HG02885 (cell line): ENCODE data around the gene PHOSPHO1.
"Not testable (repeated sequence)": the region's sequence is repeated elsewhere in the genome, so short reads cannot be mapped to it uniquely, and the experiment has no call there.

Experiments
- ATAC-seq: cut with Tn5 transposase; IDR thresholded peaks from one replicate; pipeline ENCODE4 v1.9.1; 2021; ENCODE audit warnings: mild to moderate bottlenecking; ENCODE audit not compliant: unreplicated experiment, poor library complexity

The PHOSPHO1 gene

GRCh38 chr17:49230636-49231562 lies at the start of gene PHOSPHO1:
PHOSPHO1 (minus strand) TSS chr17:49230787; CDS start chr17:49226691, 4,096 bp downstream.
- ATAC-seq = peak; percentile 93

DNA sequence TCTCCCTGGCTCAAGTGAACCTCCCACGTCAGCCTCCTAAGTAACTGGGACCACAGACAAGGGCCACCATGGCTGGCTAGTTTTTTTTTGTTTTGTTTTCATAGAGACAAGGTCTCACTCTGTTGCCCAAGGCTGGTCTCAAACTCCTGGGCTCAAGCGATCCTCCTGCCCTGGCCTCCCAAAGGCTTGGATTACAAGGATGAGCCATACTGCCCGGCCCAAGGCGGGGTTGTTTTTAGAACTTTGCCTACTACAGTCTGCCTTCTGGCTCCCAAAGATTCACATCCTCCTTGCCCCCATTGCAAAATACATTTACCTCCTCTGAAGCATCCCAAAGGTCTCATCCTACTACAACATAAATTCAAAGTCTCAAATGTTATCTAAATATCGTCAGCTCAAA lies 49.5 kb upstream of the PHOSPHO1 start:
- no peak for ATAC-seq

DNA sequence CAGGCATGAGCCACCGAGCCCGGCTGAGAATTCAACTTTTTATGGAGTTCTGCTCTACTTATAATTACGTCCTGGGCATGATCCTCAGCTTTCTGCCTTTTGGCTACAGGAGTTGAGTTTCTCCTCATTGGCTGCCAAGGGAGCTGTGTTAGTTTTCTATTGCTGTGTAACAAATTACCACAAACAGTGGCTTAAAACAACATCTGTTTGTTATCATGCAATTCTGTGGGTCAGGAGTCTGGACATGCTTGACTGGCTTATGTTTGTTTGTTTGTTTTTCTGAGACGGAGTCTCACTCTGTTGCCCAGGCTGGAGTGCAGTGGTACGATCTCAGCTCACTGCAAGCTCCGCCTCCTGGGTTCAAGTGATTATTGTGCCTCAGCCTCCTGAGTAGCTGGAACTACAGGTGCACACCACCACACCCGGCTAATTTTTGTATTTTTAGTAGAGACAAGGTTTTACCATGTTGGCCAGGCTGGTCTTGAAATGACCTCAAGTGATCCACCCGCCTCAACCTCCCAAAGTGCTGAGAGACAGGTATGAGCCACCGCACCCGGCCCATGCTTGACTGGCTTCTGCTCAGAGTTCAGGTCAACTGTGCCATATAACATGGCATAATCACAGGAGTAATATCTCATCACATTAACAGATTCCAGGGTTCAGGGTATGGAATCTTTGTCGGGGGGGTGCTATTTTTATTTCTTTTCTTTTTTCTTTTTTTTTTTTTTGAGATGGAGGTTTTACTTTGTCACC lies 48.9 kb upstream of the PHOSPHO1 start:
- not testable (repeated sequence) for ATAC-seq

GRCh38 chr17:49278076-49278475 lies 47.5 kb upstream of the PHOSPHO1 start:
- no peak for ATAC-seq

DNA sequence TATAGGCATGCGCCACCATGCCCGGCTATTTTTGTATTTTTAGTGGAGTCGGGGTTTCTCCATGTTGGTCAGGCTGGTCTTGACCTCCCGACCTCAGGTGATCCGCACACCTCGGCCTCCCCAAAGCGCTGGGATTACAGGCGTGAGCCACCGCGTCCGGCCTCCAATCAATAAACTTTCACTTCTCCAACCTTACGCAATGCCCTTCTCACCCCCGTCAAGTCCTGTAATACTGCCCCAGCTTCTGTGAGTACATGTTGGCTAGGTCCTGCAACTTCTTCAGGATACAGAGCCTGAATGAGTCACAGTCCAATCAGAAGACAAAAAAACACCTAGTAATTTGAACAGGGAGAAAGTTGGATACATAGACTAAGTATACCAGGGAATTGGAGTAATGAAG lies 47.1 kb upstream of the PHOSPHO1 start:
- no peak for ATAC-seq

DNA sequence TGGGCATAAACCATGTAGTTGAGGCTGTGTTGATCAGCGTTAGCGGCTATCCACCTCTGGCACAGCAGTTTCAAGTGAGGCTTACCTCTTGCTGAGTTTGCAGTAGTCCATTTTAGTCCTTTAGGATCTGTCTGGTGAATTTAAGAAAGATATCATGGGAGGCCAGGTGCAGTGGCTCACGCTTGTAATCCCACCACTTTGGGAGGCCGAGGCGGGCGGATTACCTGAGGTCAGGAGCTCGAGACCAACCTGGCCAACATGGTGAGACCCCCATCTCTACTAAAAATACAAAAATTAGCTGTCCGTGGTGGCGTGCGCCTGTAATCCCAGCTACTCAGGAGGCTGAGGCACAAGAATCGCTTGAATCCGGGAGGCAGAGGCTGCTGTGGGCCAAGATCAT lies 45.4 kb upstream of the PHOSPHO1 start:
- ATAC-seq = not testable (repeated sequence)

GRCh38 chr17:49269356-49269755 lies 38.8 kb upstream of the PHOSPHO1 start:
- no peak for ATAC-seq

DNA sequence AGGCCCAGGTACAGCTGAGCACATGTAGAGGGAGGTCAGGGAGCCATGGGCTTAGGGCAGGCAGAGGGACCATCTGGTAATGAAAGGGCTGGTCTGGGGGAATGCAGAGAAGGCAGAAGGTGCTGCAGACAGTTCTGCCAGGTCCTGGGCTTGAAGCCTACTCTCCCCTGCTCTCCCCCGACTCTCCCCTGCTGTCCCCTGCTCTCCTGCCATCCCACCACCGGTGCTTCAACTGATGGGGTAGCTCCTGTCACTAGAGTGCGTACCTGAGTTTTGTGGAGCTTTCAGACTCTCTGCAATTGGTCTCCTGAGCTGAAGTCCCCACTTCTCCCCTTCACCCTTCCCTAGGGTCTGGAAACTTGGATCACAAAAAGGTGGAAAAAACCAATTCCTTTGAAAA lies 37.3 kb upstream of the PHOSPHO1 start:
- ATAC-seq = no peak

DNA sequence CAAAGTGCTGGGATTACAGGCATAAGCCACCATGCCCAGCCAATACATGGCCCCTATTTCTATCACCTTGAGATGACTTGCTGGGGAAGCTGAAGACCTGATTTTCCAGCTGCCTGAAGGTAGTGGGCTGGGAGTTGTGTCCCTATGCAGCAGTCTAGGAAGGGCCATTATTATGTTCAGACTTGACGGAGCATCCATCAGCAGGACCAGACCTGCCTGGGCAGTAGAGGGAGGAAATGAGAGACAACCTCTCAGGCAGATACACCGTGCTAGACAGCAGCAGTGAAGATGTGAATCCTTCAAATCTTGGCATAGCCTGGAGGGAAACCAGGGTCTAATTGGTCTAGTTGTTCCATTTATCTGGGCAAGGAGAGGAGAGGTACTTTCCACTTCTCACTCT lies 35.6 kb upstream of the PHOSPHO1 start:
- no peak for ATAC-seq

GRCh38 chr17:49261540-49261939 lies 31.0 kb upstream of the PHOSPHO1 start:
- ATAC-seq = not testable (repeated sequence)

- no peak for ATAC-seq
Measured at GRCh38 chr17:49260817-49261291, 30.3 kb upstream of the PHOSPHO1 start.

- peak; percentile 45 for ATAC-seq
Measured at GRCh38 chr17:49260011-49260816, 29.6 kb upstream of the PHOSPHO1 start.

DNA sequence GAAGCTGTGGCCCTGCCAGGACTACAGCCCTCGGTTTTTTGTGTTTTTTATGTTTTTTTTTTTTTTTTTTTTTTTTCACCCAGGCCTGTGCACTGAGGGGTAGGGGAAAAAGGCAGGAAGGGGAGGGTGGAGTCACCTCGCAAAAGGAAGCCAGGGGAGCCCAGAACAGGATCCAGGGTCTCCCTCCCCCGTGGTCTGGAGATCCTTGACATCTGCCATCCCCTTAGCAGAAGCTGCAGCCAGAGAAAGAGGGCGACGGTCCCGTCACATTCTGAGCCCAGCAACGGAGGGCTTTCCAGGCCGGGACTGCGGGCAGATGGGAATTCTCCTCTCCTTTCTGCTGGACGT lies 29.1 kb upstream of the PHOSPHO1 start:
- no peak for ATAC-seq

DNA sequence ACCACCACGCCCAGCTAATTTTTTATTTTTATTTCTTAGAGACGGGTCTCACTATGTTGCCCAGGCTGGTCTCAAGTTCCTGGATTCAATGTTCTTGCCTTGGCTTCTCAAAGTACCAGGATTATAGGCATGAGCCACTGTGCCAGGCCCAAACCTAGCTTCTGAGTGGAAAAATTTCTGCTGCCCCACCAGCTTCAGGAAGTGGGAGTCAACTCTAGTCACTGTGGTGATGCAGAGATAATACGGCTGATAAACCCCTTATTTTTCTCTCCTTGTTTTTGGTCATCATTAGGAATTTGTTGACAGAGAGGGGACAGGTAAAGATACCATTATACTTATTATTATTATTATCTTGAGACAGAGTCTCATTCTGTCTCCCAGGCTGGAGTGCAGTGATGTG lies 27.8 kb upstream of the PHOSPHO1 start:
- no peak for ATAC-seq

- ATAC-seq = no peak
Measured at GRCh38 chr17:49255125-49255524, 24.5 kb upstream of the PHOSPHO1 start.

DNA sequence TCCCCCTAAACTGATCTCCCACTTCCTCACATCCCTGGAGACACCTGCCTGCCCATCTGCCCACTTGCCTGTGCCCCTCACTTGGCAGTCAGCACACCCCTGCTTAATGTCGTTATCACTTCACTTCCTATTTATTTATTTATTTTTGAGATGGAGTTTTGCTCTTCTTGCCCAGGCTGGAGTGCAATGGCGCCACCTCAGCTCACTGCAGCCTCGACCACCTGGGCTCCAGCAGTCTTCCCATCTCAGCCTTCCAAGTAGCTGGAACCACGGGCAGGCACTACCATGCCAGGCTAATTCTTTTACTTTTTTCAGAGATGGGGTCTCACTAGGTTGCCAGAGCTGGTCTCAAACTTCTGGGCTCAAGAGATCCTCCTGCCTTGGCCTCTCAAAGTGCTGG lies 23.5 kb upstream of the PHOSPHO1 start:
- no peak for ATAC-seq

- no peak for ATAC-seq
Measured at GRCh38 chr17:49252148-49252695, 21.6 kb upstream of the PHOSPHO1 start.

- ATAC-seq = no peak
Measured at GRCh38 chr17:49249890-49250522, 19.4 kb upstream of the PHOSPHO1 start.

DNA sequence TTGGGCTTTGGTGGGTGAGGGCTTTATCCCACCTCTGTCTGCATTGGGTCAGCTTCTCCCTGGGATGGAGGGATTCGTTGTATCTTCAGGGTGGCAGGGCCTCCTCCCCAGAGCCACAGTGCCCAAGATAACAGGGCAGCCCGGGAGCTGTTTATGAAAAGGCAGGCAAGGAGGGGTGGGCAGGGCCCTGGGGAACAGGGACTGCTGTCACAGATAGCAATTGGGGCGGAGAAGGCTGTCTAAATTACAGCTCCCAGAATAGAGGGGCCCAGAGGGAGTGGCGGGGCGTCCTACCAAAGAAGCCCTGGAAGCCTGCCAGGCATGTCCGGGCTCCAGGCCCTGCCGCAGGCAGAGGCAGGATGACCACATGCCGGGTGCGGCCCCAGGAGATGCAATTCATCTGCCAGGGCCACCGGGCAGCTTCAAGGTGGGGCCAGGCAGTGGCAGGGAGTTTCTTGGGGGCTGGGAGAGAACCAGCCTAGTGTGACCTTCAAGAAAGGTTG lies 18.8 kb upstream of the PHOSPHO1 start:
- ATAC-seq = no peak

- ATAC-seq = no peak
Measured at GRCh38 chr17:49247944-49248343, 17.4 kb upstream of the PHOSPHO1 start.
